NB4 (cell line): ENCODE measurements around the gene C7orf57.
"Not testable (repeated sequence)": the region's sequence is repeated elsewhere in the genome, so short reads cannot be mapped to it uniquely, and the experiment has no call there.

Source experiments
- CTCF ChIP-seq: IDR thresholded peaks from one replicate; pipeline ENCODE4 v1.5.1; 2012; ENCODE audit warnings: low read depth, low read length
- MYC ChIP-seq: IDR thresholded peaks from 2 replicates; pipeline ENCODE4 v1.6.1; 2011; ENCODE audit warnings: low read depth, low read length
- POLR2A ChIP-seq: IDR thresholded peaks from 2 replicates; pipeline ENCODE4 v1.6.1; 2011; ENCODE audit warnings: mild to moderate bottlenecking; ENCODE audit not compliant: insufficient read length; ENCODE audit errors: extremely low read depth

GRCh38 chr7:48000164-48000563 is 35.2 kb upstream of the C7orf57 start:
- TF ChIP-seq MYC, CTCF, POLR2A: not testable (repeated sequence)
